Activated effector memory CD4-positive, alpha-beta T cell treated with anti-CD3 and anti-CD28 coated beads, Interleukin-2, amount 50 U/mL, for 16 hours (primary cell): ENCODE measurements around the gene MTFR1L.

Experiments used
- DNase-seq: peaks from one replicate; pipeline ENCODE4 v3.0.0-alpha.2; 2020

The MTFR1L gene

GRCh38 chr1:25808481-25809244 lies 11.1 kb upstream of the MTFR1L start:
- no peak for DNase-seq

GRCh38 chr1:25809283-25809926 lies 10.3 kb upstream of the MTFR1L start:
- no peak for DNase-seq

GRCh38 chr1:25809929-25810328 lies 9.8 kb upstream of the MTFR1L start:
- DNase-seq: no peak

- DNase-seq: peak; percentile 92
Observed at GRCh38 chr1:25810341-25811299, 9.1 kb upstream of the MTFR1L start.

- DNase-seq: peak; percentile 59
Observed at GRCh38 chr1:25811384-25812082, 8.2 kb upstream of the MTFR1L start.

GRCh38 chr1:25813071-25813733 lies 6.6 kb upstream of the MTFR1L start:
- peak; percentile 49 for DNase-seq

- DNase-seq: no peak
Observed at GRCh38 chr1:25813734-25814471, 5.9 kb upstream of the MTFR1L start.

- peak; percentile 55 for DNase-seq
Observed at GRCh38 chr1:25814549-25815087, 5.1 kb upstream of the MTFR1L start.

GRCh38 chr1:25815208-25816111 lies 4.3 kb upstream of the MTFR1L start:
- DNase-seq: peak; percentile 49

- no peak for DNase-seq
Observed at GRCh38 chr1:25816112-25816718, 3.5 kb upstream of the MTFR1L start.

GRCh38 chr1:25817840-25818501 lies 1.8 kb upstream of the MTFR1L start:
- DNase-seq: no peak

- DNase-seq: no peak
Observed at GRCh38 chr1:25818569-25818968, 1.2 kb upstream of the MTFR1L start.

- peak; percentile 88 for DNase-seq
Observed at GRCh38 chr1:25820247-25821111, 725 bp downstream of the MTFR1L start.

GRCh38 chr1:25821112-25821476 lies 1.3 kb downstream of the MTFR1L start:
- no peak for DNase-seq

- DNase-seq: no peak
Observed at GRCh38 chr1:25821630-25822091, 1.9 kb downstream of the MTFR1L start.

- no peak for DNase-seq
Observed at GRCh38 chr1:25825605-25826004, 5.9 kb downstream of the MTFR1L start.

GRCh38 chr1:25826571-25826970 lies 6.8 kb downstream of the MTFR1L start:
- DNase-seq: no peak

- DNase-seq: no peak
Observed at GRCh38 chr1:25828491-25828890, 8.7 kb downstream of the MTFR1L start.
